CD4-positive, alpha-beta T cell treated with Interleukin-6 at 100 ng/mL for 8 hours (primary cell): Measurements from ENCODE around the gene KRTAP5-11.
"Not testable (repeated sequence)": the region's sequence is repeated elsewhere in the genome, so short reads cannot be mapped to it uniquely, and the experiment has no call there.

ENCODE experiments used
- DNase-seq: peaks from one replicate; pipeline ENCODE4 v3.0.0-alpha.2; 2020; ENCODE audit warnings: mixed read lengths, low spot score

KRTAP5-11 gene

DNA sequence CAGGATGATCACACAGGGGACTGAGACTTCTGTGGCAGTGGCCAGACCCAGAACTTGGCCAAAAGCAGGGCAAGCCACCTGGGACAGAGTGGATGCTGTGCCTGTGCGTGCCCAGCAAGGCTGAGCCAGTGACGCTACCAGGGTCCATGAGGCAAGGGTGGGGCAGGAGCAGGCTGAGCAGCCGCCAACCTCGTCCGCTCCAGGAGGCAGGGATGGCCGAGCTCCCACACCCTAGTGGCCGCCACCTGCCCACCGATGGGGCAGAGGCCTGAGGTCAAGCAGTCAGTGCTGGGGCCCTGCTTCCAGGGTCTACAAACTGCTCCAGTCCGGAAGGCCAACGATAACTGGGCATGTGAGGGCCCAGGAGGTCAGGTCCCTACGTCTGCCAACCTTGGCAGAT is 27.2 kb downstream of the KRTAP5-11 start:
- no peak for DNase-seq

DNA sequence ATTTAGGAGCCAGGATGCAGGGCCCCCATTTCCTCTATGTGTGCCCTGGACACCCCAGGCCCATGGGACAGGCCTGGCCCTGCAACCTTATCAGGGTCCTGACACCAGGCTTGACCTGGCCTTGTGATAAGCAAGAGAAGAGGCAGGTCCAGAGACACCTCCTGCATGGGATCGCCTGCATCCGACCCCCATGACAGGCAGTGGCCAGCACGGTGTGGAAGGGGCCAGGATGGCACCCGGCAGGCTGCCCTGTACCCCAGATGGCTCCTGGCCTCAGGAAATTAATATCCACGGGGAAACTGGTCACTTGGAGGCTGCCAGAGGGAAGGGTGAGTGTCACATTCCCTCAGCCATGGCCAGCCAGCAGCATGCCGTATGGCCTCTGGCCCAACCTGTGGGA is 27.7 kb downstream of the KRTAP5-11 start:
- no peak for DNase-seq

GRCh38 chr11:71551711-71552110 is 31.0 kb downstream of the KRTAP5-11 start:
- DNase-seq = no peak

DNA sequence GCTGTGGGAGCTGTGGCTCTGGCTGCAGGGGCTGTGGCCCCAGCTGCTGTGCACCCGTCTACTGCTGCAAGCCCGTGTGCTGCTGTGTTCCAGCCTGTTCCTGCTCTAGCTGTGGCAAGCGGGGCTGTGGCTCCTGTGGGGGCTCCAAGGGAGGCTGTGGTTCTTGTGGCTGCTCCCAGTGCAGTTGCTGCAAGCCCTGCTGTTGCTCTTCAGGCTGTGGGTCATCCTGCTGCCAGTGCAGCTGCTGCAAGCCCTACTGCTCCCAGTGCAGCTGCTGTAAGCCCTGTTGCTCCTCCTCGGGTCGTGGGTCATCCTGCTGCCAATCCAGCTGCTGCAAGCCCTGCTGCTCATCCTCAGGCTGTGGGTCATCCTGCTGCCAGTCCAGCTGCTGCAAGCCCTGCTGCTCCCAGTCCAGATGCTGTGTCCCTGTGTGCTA is 33.9 kb downstream of the KRTAP5-11 start:
- no peak for DNase-seq

GRCh38 chr11:71548120-71548519 is 34.6 kb downstream of the KRTAP5-11 start, which contains the start of gene KRTAP5-9:
TSS of gene KRTAP5-9 (plus strand) at chr11:71548420. CDS start at chr11:71548658, 238 bp downstream.
- DNase-seq = no peak

GRCh38 chr11:71545405-71545966 is 37.2 kb downstream of the KRTAP5-11 start:
- no peak for DNase-seq

- DNase-seq = no peak
Measured at GRCh38 chr11:71544525-71545214, 38.0 kb downstream of the KRTAP5-11 start.

GRCh38 chr11:71543866-71544265 is 38.8 kb downstream of the KRTAP5-11 start:
- DNase-seq = no peak

GRCh38 chr11:71542879-71543777 is 39.5 kb downstream of the KRTAP5-11 start:
- no peak for DNase-seq

- no peak for DNase-seq
Measured at GRCh38 chr11:71542382-71542781, 40.3 kb downstream of the KRTAP5-11 start.

DNA sequence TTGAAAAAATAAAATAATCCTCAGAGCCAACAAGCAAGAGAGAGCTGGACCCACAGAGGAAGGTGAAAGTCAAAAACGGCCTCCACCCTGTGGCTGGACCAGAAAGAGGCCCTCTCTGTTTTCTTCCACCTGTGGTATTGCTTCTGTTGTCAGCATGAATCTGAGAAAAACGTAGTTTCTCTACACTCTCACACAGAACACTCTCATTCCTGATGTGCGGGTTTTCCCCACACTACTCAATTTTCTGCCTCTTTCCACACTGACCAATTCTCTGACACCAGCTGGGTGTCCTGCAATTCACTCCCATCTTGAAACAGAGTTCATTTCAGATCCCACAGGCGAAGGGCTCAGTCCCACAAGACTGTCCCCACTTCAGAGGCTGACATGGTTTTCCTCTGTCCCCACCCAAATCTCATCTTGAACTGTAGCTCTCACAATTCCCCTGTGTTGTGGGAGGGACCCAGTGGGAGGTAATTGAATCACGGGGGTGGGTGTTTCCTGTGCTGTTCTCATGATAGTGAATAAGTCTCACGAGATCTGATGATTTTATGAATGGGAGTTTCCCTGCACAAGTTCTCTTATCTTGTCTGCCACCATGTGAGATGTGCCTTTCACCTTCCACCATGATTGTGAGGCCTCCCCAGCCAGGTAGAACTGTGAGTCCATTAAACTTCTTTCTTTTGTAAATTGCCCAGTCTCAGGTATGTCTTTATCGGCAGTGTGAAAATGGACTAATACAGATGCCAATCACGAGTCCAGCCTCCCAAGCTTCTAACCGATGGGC is 42.0 kb downstream of the KRTAP5-11 start:
- not testable (repeated sequence) for DNase-seq

DNA sequence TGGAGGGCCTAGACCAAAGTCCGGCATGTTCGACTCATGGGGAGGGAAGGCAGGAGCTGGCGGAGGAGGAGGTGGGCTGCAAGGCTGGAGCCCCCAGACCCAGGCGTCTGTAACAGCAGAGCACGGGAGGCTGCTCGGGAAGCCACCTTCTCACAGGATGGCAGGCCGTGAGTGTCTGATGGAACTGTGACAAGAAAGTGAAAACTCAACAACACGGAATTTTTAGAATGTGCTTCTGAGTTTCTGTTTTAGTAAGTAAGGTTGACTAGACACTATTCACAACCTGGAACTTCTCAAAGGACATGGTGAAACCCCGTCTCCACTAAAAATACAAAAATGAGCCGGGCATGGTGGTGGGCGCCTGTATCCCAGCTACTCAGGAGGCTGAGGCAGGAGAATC is 42.7 kb downstream of the KRTAP5-11 start:
- DNase-seq = not testable (repeated sequence)

DNA sequence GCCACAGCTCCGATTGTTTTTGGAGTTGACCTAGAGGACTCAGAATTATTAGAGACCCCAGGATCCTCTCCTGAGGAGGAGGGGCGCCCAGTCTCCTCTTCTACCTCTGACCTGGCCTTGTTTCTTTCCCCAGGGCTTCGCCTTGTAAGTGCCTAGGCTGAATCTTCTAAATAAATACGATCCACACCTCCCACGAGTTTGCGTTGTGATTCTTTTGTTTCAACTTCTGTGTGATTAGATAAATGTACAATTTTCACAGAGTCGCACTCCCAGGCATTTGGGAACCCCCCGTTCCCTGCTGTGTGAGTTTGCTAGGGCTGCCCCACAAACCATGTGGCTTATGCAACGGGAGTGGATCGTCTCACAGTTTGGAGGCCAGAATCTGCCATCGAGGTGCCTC is 43.7 kb downstream of the KRTAP5-11 start:
- no peak for DNase-seq

DNA sequence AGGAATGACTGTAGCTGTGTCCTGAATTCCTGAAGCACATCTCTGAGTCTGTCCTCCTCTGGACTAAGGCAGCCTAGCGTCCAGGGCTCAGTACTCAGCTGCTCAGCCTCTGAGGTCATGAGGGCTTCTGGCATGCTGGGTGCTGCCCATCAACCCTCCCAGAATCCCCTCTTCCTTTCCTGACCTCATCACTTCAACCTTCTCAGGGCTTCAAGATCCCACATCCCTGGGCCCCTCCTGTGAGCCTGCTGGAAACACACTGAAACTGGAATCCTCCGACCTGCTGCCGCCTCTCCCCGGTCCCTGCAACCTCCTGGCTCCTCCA is 44.0 kb downstream of the KRTAP5-11 start:
- no peak for DNase-seq

DNA sequence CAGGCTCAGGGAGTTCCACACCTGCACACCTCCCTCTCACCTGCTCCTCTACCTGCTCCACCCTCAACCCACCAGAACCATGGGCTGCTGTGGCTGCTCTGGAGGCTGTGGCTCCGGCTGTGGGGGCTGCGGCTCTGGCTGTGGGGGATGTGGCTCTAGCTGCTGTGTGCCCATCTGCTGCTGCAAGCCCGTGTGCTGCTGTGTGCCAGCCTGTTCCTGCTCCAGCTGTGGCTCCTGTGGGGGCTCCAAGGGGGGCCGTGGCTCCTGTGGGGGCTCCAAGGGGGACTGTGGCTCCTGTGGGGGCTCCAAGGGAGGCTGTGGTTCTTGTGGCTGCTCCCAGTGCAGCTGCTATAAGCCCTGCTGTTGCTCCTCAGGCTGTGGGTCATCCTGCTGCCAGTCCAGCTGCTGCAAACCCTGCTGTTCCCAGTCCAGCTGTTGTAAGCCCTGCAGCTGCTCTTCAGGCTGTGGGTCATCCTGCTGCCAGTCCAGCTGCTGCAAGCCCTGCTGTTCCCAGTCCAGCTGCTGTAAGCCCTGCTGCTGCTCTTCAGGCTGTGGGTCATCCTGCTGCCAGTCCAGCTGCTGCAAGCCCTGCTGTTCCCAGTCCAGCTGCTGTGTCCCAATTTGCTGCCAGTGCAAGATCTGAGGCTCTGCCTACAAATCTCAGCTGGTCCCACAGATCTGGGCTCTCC is 44.6 kb downstream of the KRTAP5-11 start, which contains the start of gene KRTAP5-8:
Gene KRTAP5-8 (plus strand): TSS at position 49 of the 689 bp plus-strand sequence. CDS start 31 bp downstream, at position 80.
- DNase-seq = not testable (repeated sequence)

DNA sequence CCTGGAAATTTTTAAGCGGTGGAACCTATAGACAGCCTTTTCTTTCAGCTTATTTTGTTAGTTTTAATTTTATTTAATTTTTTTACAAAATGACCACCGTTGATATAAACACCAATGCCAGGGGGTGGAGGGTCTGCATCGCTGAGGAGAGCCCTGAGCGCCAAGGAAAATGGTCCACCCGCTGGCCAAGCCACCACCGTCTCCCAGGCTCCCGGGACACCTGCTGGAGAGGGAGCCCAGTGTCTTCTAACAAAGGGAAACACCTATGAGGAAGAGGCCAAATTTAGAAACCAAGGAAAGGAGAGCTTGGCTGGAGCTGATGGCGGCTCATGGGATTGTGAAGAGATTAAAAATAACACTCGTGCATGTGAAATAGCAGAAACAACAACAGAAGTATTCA is 45.1 kb downstream of the KRTAP5-11 start:
- no peak for DNase-seq

- no peak for DNase-seq
Measured at GRCh38 chr11:71535825-71536224, 46.9 kb downstream of the KRTAP5-11 start.

DNA sequence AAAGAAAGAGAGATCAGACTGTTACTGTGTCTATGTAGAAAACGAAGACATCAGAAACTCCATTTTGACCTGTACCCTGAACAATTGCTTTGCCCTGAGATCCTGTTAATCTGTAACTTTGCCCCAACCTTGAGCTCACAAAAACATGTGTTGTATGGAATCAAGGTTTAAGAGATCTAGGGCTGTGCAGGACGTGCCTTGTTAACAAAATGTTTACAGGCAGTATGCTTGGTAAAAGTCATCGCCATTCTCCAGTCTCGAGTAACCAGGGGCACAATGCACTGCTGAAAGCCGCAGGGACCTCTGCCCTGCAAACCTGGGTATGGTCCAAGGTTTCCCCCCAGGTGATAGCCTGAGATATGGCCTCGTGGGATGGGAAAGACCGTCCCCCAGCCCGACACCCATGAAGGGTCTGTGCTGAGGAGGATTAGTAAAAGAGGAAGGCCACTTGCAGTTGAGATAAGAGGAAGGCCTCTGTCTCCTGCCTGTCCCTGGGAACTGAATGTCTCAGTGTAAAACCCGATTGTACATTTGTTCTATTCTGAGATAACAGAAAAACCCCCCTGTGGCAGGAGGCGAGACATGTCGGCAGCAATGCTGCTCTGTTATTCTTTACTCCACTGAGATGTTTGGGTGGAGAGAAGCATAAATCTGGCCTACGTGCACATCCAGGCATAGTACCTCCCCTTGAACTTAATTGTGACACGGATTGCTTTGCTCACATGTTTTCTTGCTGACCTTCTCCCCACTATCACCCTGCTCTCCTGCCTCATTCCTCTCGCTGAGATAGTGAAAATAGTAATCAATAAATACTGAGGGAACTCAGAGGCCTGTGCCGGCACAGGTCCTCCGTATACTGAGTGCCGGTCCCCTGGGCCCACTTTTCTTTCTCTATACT is 47.7 kb downstream of the KRTAP5-11 start:
- not testable (repeated sequence) for DNase-seq

GRCh38 chr11:71532036-71532610 is 50.6 kb downstream of the KRTAP5-11 start:
- no peak for DNase-seq
